ENCODE measurements around the gene CTRL. TPM values are rescaled to one million over a fixed set of nuclear protein-coding genes. Genes with fewer than 3 reads are reported as not detected.

CTRL gene
- total and polyA plus RNA-seq, 7 donors, result 0.27 to 1.1 (median 1.1) TPM

- Histone ChIP-seq H3K4me1 (peaks cover 15% of the 10 kb centered on the region), H3K27ac (no peak overlapping the region), H3K9me3 (no peaks in the 10 kb centered on the region), H3K27me3 (ENCODE audit: insufficient read depth in 3 of 3, low read length in 2 of 3) (no peaks in the 10 kb centered on the region), H3K4me3 (no peak overlapping the region), H3K36me3 (ENCODE audit: insufficient read depth in 1 of 2, low read depth in 1 of 2) (peaks cover 9 to 100% of the 10 kb centered on the region in 2 donors)
- TF ChIP-seq, protein P1, sequence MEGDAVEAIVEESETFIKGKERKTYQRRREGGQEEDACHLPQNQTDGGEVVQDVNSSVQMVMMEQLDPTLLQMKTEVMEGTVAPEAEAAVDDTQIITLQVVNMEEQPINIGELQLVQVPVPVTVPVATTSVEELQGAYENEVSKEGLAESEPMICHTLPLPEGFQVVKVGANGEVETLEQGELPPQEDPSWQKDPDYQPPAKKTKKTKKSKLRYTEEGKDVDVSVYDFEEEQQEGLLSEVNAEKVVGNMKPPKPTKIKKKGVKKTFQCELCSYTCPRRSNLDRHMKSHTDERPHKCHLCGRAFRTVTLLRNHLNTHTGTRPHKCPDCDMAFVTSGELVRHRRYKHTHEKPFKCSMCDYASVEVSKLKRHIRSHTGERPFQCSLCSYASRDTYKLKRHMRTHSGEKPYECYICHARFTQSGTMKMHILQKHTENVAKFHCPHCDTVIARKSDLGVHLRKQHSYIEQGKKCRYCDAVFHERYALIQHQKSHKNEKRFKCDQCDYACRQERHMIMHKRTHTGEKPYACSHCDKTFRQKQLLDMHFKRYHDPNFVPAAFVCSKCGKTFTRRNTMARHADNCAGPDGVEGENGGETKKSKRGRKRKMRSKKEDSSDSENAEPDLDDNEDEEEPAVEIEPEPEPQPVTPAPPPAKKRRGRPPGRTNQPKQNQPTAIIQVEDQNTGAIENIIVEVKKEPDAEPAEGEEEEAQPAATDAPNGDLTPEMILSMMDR (IDR thresholded peaks at IDR 0.05), result no peak
- WGBS, 3 donors, result 89 to 93% (median 91%) methylated on average over 11 of the region's 11 CpGs
- no peak for DNase-seq
- no peak for ATAC-seq
- intact Hi-C loops (cut with DNase I), result no loop called here
These were observed 18.0 kb upstream of the CTRL start for GRCh38 chr16:67949645-67950044.

DNA sequence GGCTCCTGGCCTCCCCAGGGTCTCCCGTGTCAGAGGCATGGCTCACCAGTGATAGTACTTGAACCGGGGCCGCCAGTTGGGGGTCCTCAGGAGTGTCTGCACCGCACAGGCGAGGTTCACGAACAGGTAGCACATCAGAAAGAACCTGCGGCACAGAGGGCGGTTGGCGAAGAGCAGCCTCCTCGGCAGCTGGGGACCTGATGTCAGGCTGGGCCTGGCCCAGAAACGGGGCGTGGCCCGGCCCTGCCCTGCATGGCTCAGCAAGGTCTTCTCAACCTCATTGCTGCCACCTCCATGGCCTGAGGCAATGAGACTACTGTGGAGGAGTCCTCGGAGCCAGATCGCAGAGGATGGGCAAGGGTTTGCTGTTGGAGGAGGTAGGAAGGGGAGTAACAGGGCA, 16.4 kb upstream of the CTRL start:
- Histone ChIP-seq H3K27ac (no peak overlapping the region), H3K27me3 (ENCODE audit: insufficient read depth in 3 of 3, low read length in 2 of 3) (no peaks in the 10 kb centered on the region), H3K4me3 (no peak overlapping the region), H3K4me1 (peaks cover 19% of the 10 kb centered on the region), H3K9me3 (no peaks in the 10 kb centered on the region), H3K36me3 (ENCODE audit: insufficient read depth in 1 of 2, low read depth in 1 of 2) (peaks cover 9 to 98% of the 10 kb centered on the region in 2 donors)
- TF ChIP-seq, protein P1 (IDR thresholded peaks at IDR 0.05), result no peak
- ATAC-seq (no peak), DNase-seq (no peak)
- intact Hi-C loops (cut with DNase I), result no loop called here
- 88 to 96% (median 91%) methylated on average over 15 of the region's 15 CpGs for WGBS, 3 donors

GRCh38 chr16:67946966-67947558, 15.4 kb upstream of the CTRL start:
- Histone ChIP-seq H3K4me3 (no peak overlapping the region), H3K27me3 (ENCODE audit: insufficient read depth in 3 of 3, low read length in 2 of 3) (no peaks in the 10 kb centered on the region), H3K36me3 (ENCODE audit: insufficient read depth in 1 of 2, low read depth in 1 of 2) (peaks cover 9 to 98% of the 10 kb centered on the region in 2 donors), H3K27ac (no peak overlapping the region), H3K4me1 (peaks cover 18% of the 10 kb centered on the region), H3K9me3 (no peaks in the 10 kb centered on the region)
- intact Hi-C loops (cut with DNase I), result no loop called here
- WGBS, 3 donors, result 87 to 91% (median 90%) methylated on average over 25 to 28 of the region's 28 CpGs
- no peak for DNase-seq
- TF ChIP-seq, protein P1 (IDR thresholded peaks at IDR 0.05), result no peak
- no peak for ATAC-seq

DNA sequence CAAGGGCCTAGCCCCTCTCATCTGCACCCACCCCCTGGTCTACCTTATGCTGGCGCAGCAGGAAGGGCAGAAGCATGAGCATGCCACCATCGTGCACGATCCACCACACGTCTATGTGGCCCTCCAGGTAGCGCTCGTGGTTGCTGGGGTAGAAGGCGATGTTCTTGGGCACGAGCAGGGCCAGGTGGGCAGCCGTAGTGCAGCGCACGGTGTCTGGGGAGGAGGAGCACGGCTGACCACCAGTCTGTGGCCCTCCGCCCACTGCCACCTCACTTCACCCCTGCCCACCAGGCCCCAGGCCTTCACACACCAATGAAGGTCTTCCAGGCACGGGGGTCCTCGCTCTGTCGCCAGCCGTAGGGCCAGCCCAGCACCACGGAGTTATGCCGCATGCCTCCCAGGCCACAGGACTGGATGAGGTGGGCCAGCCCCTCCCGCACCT, 14.5 kb upstream of the CTRL start:
- no peaks in the 10 kb centered on the region for H3K9me3 ChIP-seq
- no peak for DNase-seq
- peaks cover 9% of the 10 kb centered on the region for H3K4me1 ChIP-seq
- WGBS, 3 donors, result 90 to 93% (median 92%) methylated on average over 18 to 20 of the region's 20 CpGs
- no peaks in the 10 kb centered on the region for H3K27me3 ChIP-seq (ENCODE audit: insufficient read depth in 3 of 3, low read length in 2 of 3)
- intact Hi-C loops (cut with DNase I), result no loop called here
- H3K4me3 ChIP-seq, result no peak overlapping the region
- H3K36me3 ChIP-seq (ENCODE audit: insufficient read depth in 1 of 2, low read depth in 1 of 2), result peaks cover 9 to 98% of the 10 kb centered on the region in 2 donors
- no peak overlapping the region for H3K27ac ChIP-seq
- TF ChIP-seq, protein P1 (IDR thresholded peaks at IDR 0.05), result no peak
- ATAC-seq, result no peak

Measured in psoas muscle (tissue), 8 donors.